Measurements from ENCODE around the gene DOK5. TPM values are rescaled to one million over a fixed set of nuclear protein-coding genes. Genes with fewer than 3 reads are reported as not detected.

Gene DOK5
- total RNA-seq, 4 donors from 2014 or later, result 4.7 to 10.9 (median 7.3) TPM

DNA sequence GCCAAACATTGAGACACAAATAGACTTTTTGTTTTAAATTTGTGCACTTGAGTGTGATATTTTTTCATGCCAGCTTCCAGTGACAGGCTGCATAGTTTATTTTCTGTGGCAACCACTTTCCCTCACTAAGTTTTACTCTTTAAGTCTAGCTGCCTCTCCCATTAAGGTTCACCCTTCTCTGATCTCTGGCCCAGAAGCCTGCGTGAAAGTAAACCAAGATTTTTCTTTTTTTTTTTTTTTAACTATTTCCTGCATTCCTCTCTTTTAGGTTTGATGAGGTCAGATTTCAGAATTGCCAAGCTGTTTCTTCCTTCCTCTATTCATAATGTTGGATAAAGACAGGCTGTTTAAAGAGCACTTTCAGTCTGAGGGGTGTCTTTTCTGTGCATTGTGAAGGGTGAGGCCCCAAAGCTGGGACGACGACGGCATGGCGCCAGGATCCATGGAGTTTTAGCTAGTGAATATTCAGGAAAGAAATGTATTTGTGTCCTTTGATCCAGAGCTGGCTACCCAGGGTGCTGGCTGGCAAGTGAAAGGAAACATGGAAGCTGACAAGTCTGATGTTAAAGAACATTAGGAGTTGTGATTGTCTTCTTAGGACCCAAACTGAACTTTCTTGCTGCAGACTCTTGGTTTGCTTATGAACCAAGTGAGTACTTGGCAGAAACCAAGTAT is 50.7 kb downstream of the DOK5 start:
- H3K36me3 ChIP-seq, result no peaks in the 10 kb centered on the region
- intact Hi-C loops (cut with DNase I), result no loop called here
- no peak overlapping the region for H3K27ac ChIP-seq
- no peaks in the 10 kb centered on the region for H3K27me3 ChIP-seq
- H3K4me3 ChIP-seq (replicated peaks in 1 of 3), result no peak overlapping the region
- 42 to 46% methylated on average over 5 of the region's 5 CpGs for WGBS, 2 donors
- H3K4me1 ChIP-seq, result peaks cover 0 to 4% of the 10 kb centered on the region in 2 donors
- no peak for TF ChIP-seq POLR2A (IDR thresholded peaks at IDR 0.05)
- TF ChIP-seq, protein P1, sequence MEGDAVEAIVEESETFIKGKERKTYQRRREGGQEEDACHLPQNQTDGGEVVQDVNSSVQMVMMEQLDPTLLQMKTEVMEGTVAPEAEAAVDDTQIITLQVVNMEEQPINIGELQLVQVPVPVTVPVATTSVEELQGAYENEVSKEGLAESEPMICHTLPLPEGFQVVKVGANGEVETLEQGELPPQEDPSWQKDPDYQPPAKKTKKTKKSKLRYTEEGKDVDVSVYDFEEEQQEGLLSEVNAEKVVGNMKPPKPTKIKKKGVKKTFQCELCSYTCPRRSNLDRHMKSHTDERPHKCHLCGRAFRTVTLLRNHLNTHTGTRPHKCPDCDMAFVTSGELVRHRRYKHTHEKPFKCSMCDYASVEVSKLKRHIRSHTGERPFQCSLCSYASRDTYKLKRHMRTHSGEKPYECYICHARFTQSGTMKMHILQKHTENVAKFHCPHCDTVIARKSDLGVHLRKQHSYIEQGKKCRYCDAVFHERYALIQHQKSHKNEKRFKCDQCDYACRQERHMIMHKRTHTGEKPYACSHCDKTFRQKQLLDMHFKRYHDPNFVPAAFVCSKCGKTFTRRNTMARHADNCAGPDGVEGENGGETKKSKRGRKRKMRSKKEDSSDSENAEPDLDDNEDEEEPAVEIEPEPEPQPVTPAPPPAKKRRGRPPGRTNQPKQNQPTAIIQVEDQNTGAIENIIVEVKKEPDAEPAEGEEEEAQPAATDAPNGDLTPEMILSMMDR (IDR thresholded peaks at IDR 0.05), result no peak
- H3K9me3 ChIP-seq, result no peaks in the 10 kb centered on the region
- DNase-seq, result no peak

DNA sequence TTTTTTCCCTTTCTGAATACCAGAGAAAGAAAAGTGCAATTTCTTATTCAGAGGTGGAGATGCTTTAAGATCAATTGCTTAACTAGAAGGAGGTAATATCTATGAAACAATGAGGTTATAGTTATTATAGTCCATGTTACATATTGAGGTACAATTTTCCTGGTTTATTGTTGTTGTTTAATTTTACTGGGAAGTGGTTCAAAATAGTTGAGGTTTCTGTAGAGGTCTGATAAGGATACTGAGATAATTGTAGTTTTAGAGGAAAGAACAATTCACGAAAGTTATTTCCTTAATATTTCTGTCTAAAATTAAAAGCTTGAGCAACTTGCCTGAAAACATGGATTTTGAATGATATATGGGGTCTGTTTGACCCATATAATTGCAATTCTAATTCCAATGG is 51.4 kb downstream of the DOK5 start:
- 69 to 76% methylated on average over 1 of the region's 1 CpG for WGBS, 2 donors
- no peak overlapping the region for H3K4me3 ChIP-seq (replicated peaks in 1 of 3)
- H3K4me1 ChIP-seq, result peaks cover 0 to 4% of the 10 kb centered on the region in 2 donors
- H3K9me3 ChIP-seq, result no peaks in the 10 kb centered on the region
- H3K36me3 ChIP-seq, result no peaks in the 10 kb centered on the region
- intact Hi-C loops (cut with DNase I), result no loop called here
- no peak overlapping the region for H3K27ac ChIP-seq
- TF ChIP-seq POLR2A (IDR thresholded peaks at IDR 0.05), result no peak
- TF ChIP-seq, protein P1 (IDR thresholded peaks at IDR 0.05), result no peak
- no peaks in the 10 kb centered on the region for H3K27me3 ChIP-seq
- no peak for DNase-seq

DNA sequence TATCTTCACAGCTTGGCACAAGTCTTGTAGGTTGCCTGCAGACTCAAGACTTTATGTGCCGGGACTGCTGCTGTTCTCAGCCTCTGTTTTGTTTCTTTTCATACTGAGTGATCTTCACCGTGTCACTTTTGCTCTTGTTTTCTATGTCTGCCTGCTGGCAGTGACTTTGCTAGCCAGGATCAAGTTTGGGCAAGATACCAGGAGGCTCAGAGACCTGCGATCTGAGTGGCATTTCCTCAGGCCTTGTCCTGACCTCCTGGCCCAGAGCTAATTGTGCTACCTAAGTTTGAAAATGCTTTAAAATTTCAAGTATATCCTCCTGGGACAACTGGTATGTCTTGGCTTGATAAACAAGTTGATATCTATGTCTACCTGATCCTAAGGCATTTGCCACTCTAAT is 57.2 kb downstream of the DOK5 start:
- no peaks in the 10 kb centered on the region for H3K36me3 ChIP-seq
- TF ChIP-seq POLR2A (IDR thresholded peaks at IDR 0.05), result no peak
- TF ChIP-seq, protein P1 (IDR thresholded peaks at IDR 0.05), result no peak
- 76 to 85% methylated on average over 3 of the region's 3 CpGs for WGBS, 2 donors

DNA sequence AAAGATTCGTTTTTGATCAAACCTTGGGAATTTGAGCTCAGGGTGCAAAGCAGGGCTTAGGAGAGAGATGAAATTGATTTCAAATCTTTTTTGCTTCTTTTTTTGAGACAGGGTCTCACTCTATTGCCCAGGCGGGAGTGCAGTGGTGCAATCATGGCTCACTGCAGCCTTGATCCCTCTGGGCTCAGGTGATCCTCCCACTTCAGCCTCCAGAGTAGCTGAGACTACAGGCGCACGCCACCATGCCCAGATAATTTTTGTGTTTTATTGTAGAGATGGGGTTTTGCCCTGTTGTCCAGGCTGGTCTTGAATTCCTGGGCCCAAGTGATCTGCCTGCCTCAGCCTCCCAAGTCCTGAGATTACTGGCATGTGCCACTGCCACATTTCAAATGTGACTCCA is 58.7 kb downstream of the DOK5 start:
- no peaks in the 10 kb centered on the region for H3K9me3 ChIP-seq
- WGBS, 2 donors, result 92% methylated on average over 4 of the region's 4 CpGs

More for the DNA sequence above, 57.2 kb downstream of the DOK5 start:
- Histone ChIP-seq H3K4me1 (no peaks in the 10 kb centered on the region), H3K27me3 (no peaks in the 10 kb centered on the region), H3K27ac (no peak overlapping the region), H3K4me3 (replicated peaks in 1 of 3) (no peak overlapping the region), H3K9me3 (no peaks in the 10 kb centered on the region)
- intact Hi-C loops (cut with DNase I), result no loop called here
- DNase-seq, result no peak

DNA sequence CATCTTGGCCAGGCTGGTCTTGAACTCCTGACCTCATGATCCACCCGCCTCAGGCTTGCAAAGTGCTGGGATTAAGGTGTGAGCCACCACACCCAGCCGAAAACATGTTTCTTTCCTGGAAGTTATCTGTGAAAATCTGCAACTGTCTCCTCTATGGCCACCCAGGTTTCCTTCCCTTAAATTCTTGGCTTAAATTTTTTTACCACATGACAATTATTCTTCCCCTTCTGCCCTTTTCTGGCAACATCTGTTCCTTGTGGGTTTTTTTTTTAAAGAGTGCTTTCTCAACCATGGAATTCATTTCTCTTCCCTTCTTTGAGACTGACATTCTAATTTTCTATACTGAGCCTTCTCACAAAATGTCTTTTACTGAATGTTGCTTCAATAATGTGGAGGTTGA is 59.6 kb downstream of the DOK5 start:
- no peaks in the 10 kb centered on the region for H3K36me3 ChIP-seq
- DNase-seq, result no peak
- H3K4me3 ChIP-seq (replicated peaks in 1 of 3), result no peak overlapping the region
- intact Hi-C loops (cut with DNase I), result no loop called here
- H3K9me3 ChIP-seq, result no peaks in the 10 kb centered on the region
- TF ChIP-seq, protein P1 (IDR thresholded peaks at IDR 0.05), result no peak
- TF ChIP-seq POLR2A (IDR thresholded peaks at IDR 0.05), result no peak
- H3K27ac ChIP-seq, result no peak overlapping the region
- no peaks in the 10 kb centered on the region for H3K27me3 ChIP-seq
- no peaks in the 10 kb centered on the region for H3K4me1 ChIP-seq
- WGBS, 2 donors, result 78 to 86% methylated on average over 2 of the region's 2 CpGs

More for the DNA sequence above, 58.7 kb downstream of the DOK5 start:
- no peak for TF ChIP-seq POLR2A (IDR thresholded peaks at IDR 0.05)
- TF ChIP-seq, protein P1 (IDR thresholded peaks at IDR 0.05), result no peak
- no peaks in the 10 kb centered on the region for H3K4me1 ChIP-seq
- H3K27ac ChIP-seq, result no peak overlapping the region
- no peaks in the 10 kb centered on the region for H3K36me3 ChIP-seq
- intact Hi-C loops (cut with DNase I), result no loop called here
- no peaks in the 10 kb centered on the region for H3K27me3 ChIP-seq
- no peak for DNase-seq
- H3K4me3 ChIP-seq (replicated peaks in 1 of 3), result no peak overlapping the region
